K562 (cell line): ENCODE data around the gene TRNAU1AP. TPM values are rescaled to one million over a fixed set of nuclear protein-coding genes. Genes with fewer than 3 reads are reported as not detected.

Experiments
- SOX6 ChIP-seq: fragments of 450-650 bp; IDR thresholded peaks from 2 replicates; pipeline ENCODE4 v1.6.1; 2014; ENCODE audit warnings: mild to moderate bottlenecking
- ZNF146 ChIP-seq: IDR thresholded peaks from one replicate; pipeline ENCODE4 v1.6.1; 2018; ENCODE audit warnings: missing compliant biosample characterization; ENCODE audit not compliant: unreplicated experiment
- ZNF212 ChIP-seq: fragments of 450-650 bp; formaldehyde crosslinking; IDR thresholded peaks from 2 replicates; pipeline ENCODE4 v1.4.0; 2020; ENCODE audit warnings: mild to moderate bottlenecking
- ZNF311 ChIP-seq: fragments of 250-450 bp; sonication (Bioruptor Pico); IDR thresholded peaks from 2 replicates; pipeline ENCODE4 v1.4.0; 2020; ENCODE audit warnings: mild to moderate bottlenecking, moderate library complexity
- polyA plus RNA-seq, 8 experiments: library from polyadenylated mRNA; depleted of rRNA in 4 of 8; stranded (reverse) in 5 of 8; unstranded in 3 of 8; fragments of >200 nt; fragmentation: Nextera tagmentation in 2 of 8; fragmentation: Illumina TruSeq in 1 of 8; extraction: Ambion mirVana in 2 of 8; extraction: Trizol in 1 of 8; gene quantifications; 2 replicates each; pipeline versions ENCODE4 v1.2.1 to v1.2.3, GENCODE V29; 2011 to 2014; ENCODE audit warnings: inconsistent platforms in 1 of 8, missing spikeins in 1 of 8
- total RNA-seq, 7 experiments: library from RNA; depleted of rRNA in 6 of 7; stranded (reverse); fragments of >200 nt in 6 of 7; fragmentation: Illumina TruSeq in 2 of 7; extraction: Trizol in 2 of 7; gene quantifications; 2 replicates each; pipeline versions ENCODE4 v1.2.1 to v1.2.3, GENCODE V29; 2011 to 2021; ENCODE audit warnings: low replicate concordance in 1 of 7
- TF ChIP-seq, protein P1 (sequence below): fragments of 200-600 bp; sonication (generic); IDR thresholded peaks from one replicate; pipeline ENCODE4 v1.6.1; 2012; ENCODE audit warnings: mild to moderate bottlenecking, low read depth, low read length, inconsistent platforms
- TF ChIP-seq, protein P2 (sequence below): sonication (generic); formaldehyde crosslinking; IDR thresholded peaks from 2 replicates; pipeline ENCODE4 v1.8.1; 2023; ENCODE audit warnings: missing genetic modification reagents, mild to moderate bottlenecking, borderline replicate concordance
- TF ChIP-seq, protein P3 (sequence below): IDR thresholded peaks from 2 replicates; pipeline ENCODE4 v1.6.1; 2012; ENCODE audit warnings: low read depth, low read length, improper control_type of control experiment, borderline replicate concordance

Gene TRNAU1AP
- total and polyA plus RNA-seq, 9 of the 15 experiments (the other 6 are each of a cell fraction or from before 2014, with no cell fraction given), result 34.9 to 110 (median 46.3) TPM

DNA sequence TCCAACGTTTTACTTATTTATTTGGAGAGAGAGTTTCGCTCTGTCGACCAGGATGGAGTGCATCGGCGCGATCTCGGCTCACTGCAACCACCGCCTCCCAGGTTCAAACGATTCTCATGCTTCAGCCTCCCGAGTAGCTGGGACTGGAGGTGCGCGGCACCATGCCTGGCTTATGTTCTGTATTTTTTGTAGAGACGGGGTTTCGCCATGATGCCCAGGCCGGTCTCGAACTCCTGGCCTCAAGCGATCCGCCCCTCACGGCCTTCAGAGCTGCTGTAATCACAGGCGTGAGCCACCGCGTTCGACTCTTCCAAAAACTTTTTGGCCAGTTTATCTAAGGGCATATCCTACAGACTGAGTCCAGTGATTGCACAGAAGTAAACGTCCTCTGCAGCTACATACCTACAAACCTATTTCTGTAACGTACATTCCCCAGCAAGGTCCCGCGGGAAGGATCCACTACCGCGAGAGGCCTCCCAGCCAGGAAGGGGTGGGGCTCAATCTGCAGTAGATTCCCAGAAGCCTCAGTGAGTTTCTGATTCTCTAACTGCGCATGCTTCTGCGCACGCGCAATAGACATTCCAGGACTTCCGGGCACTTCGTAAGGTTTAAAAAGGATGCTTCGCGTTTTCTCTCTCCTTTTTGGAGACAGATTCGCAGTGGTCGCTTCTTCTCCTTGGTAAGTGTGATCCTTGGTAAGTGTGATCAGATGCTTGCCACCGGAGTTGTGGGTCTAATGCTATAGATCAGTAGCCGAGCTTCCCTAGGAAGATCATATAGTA is 47.3 kb upstream of the TRNAU1AP start, which contains the start of gene RCC1 (continued):
- TF ChIP-seq, protein P1, sequence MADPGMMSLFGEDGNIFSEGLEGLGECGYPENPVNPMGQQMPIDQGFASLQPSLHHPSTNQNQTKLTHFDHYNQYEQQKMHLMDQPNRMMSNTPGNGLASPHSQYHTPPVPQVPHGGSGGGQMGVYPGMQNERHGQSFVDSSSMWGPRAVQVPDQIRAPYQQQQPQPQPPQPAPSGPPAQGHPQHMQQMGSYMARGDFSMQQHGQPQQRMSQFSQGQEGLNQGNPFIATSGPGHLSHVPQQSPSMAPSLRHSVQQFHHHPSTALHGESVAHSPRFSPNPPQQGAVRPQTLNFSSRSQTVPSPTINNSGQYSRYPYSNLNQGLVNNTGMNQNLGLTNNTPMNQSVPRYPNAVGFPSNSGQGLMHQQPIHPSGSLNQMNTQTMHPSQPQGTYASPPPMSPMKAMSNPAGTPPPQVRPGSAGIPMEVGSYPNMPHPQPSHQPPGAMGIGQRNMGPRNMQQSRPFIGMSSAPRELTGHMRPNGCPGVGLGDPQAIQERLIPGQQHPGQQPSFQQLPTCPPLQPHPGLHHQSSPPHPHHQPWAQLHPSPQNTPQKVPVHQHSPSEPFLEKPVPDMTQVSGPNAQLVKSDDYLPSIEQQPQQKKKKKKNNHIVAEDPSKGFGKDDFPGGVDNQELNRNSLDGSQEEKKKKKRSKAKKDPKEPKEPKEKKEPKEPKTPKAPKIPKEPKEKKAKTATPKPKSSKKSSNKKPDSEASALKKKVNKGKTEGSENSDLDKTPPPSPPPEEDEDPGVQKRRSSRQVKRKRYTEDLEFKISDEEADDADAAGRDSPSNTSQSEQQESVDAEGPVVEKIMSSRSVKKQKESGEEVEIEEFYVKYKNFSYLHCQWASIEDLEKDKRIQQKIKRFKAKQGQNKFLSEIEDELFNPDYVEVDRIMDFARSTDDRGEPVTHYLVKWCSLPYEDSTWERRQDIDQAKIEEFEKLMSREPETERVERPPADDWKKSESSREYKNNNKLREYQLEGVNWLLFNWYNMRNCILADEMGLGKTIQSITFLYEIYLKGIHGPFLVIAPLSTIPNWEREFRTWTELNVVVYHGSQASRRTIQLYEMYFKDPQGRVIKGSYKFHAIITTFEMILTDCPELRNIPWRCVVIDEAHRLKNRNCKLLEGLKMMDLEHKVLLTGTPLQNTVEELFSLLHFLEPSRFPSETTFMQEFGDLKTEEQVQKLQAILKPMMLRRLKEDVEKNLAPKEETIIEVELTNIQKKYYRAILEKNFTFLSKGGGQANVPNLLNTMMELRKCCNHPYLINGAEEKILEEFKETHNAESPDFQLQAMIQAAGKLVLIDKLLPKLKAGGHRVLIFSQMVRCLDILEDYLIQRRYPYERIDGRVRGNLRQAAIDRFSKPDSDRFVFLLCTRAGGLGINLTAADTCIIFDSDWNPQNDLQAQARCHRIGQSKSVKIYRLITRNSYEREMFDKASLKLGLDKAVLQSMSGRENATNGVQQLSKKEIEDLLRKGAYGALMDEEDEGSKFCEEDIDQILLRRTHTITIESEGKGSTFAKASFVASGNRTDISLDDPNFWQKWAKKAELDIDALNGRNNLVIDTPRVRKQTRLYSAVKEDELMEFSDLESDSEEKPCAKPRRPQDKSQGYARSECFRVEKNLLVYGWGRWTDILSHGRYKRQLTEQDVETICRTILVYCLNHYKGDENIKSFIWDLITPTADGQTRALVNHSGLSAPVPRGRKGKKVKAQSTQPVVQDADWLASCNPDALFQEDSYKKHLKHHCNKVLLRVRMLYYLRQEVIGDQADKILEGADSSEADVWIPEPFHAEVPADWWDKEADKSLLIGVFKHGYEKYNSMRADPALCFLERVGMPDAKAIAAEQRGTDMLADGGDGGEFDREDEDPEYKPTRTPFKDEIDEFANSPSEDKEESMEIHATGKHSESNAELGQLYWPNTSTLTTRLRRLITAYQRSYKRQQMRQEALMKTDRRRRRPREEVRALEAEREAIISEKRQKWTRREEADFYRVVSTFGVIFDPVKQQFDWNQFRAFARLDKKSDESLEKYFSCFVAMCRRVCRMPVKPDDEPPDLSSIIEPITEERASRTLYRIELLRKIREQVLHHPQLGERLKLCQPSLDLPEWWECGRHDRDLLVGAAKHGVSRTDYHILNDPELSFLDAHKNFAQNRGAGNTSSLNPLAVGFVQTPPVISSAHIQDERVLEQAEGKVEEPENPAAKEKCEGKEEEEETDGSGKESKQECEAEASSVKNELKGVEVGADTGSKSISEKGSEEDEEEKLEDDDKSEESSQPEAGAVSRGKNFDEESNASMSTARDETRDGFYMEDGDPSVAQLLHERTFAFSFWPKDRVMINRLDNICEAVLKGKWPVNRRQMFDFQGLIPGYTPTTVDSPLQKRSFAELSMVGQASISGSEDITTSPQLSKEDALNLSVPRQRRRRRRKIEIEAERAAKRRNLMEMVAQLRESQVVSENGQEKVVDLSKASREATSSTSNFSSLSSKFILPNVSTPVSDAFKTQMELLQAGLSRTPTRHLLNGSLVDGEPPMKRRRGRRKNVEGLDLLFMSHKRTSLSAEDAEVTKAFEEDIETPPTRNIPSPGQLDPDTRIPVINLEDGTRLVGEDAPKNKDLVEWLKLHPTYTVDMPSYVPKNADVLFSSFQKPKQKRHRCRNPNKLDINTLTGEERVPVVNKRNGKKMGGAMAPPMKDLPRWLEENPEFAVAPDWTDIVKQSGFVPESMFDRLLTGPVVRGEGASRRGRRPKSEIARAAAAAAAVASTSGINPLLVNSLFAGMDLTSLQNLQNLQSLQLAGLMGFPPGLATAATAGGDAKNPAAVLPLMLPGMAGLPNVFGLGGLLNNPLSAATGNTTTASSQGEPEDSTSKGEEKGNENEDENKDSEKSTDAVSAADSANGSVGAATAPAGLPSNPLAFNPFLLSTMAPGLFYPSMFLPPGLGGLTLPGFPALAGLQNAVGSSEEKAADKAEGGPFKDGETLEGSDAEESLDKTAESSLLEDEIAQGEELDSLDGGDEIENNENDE, result no peak
- TF ChIP-seq ZNF146 (CRISPR knock-in tag) (no peak), ZNF212 (CRISPR knock-in tag) (0 out of 2 replicates have a peak, but pooled peaks have one; percentile 54), SOX6 (peak; percentile 31; the same call in 1 of the 2 replicates), ZNF311 (no peak; the same call in 1 of the 2 replicates)
- TF ChIP-seq, protein P2, sequence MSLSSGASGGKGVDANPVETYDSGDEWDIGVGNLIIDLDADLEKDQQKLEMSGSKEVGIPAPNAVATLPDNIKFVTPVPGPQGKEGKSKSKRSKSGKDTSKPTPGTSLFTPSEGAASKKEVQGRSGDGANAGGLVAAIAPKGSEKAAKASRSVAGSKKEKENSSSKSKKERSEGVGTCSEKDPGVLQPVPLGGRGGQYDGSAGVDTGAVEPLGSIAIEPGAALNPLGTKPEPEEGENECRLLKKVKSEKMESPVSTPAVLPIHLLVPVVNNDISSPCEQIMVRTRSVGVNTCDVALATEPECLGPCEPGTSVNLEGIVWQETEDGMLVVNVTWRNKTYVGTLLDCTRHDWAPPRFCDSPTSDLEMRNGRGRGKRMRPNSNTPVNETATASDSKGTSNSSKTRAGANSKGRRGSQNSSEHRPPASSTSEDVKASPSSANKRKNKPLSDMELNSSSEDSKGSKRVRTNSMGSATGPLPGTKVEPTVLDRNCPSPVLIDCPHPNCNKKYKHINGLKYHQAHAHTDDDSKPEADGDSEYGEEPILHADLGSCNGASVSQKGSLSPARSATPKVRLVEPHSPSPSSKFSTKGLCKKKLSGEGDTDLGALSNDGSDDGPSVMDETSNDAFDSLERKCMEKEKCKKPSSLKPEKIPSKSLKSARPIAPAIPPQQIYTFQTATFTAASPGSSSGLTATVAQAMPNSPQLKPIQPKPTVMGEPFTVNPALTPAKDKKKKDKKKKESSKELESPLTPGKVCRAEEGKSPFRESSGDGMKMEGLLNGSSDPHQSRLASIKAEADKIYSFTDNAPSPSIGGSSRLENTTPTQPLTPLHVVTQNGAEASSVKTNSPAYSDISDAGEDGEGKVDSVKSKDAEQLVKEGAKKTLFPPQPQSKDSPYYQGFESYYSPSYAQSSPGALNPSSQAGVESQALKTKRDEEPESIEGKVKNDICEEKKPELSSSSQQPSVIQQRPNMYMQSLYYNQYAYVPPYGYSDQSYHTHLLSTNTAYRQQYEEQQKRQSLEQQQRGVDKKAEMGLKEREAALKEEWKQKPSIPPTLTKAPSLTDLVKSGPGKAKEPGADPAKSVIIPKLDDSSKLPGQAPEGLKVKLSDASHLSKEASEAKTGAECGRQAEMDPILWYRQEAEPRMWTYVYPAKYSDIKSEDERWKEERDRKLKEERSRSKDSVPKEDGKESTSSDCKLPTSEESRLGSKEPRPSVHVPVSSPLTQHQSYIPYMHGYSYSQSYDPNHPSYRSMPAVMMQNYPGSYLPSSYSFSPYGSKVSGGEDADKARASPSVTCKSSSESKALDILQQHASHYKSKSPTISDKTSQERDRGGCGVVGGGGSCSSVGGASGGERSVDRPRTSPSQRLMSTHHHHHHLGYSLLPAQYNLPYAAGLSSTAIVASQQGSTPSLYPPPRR (CRISPR knock-in tag), result peak; percentile 15; the same call in 1 of the 2 replicates
- TF ChIP-seq, protein P3, sequence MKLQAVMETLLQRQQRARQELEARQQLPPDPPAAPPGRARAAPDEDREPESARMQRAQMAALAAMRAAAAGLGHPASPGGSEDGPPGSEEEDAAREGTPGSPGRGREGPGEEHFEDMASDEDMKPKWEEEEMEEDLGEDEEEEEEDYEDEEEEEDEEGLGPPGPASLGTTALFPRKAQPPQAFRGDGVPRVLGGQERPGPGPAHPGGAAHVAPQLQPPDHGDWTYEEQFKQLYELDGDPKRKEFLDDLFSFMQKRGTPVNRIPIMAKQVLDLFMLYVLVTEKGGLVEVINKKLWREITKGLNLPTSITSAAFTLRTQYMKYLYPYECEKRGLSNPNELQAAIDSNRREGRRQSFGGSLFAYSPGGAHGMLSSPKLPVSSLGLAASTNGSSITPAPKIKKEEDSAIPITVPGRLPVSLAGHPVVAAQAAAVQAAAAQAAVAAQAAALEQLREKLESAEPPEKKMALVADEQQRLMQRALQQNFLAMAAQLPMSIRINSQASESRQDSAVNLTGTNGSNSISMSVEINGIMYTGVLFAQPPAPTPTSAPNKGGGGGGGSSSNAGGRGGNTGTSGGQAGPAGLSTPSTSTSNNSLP, result peak; percentile 69; the same call in 1 of the 2 replicates
